K562 (cell line): ENCODE data around the gene TRIP6. TPM values are rescaled to one million over a fixed set of nuclear protein-coding genes. Genes with fewer than 3 reads are reported as not detected.

Experiments used
- CHD2 ChIP-seq: IDR thresholded peaks from 2 replicates; pipeline ENCODE4 v1.6.1; 2011; ENCODE audit warnings: low read depth, low read length
- ETV5 ChIP-seq: sonication (generic); formaldehyde crosslinking; IDR thresholded peaks from 2 replicates; pipeline ENCODE4 v1.4.0; 2020; ENCODE audit warnings: low read depth, mild to moderate bottlenecking, missing genetic modification reagents
- HDAC3 ChIP-seq: fragments of 450-650 bp; IDR thresholded peaks from 2 replicates; pipeline ENCODE4 v1.6.1; 2018; ENCODE audit warnings: borderline replicate concordance, mild to moderate bottlenecking, moderate library complexity; ENCODE audit not compliant: partially characterized antibody
- KLF13 ChIP-seq: fragments of 450-650 bp; IDR thresholded peaks from 2 replicates; pipeline ENCODE4 v1.6.1; 2016; ENCODE audit warnings: missing genetic modification characterization, low read depth, mild to moderate bottlenecking, missing compliant biosample characterization, moderate library complexity, borderline replicate concordance
- NBN ChIP-seq: fragments of 450-650 bp; IDR thresholded peaks from 2 replicates; pipeline ENCODE4 v1.6.1; 2016; ENCODE audit warnings: low read depth, mild to moderate bottlenecking
- NFE2 ChIP-seq: IDR thresholded peaks from 2 replicates; pipeline ENCODE4 v1.6.1; 2014; ENCODE audit warnings: antibody characterized with exemption, low read depth
- RB1 ChIP-seq: fragments of 450-650 bp; IDR thresholded peaks from 2 replicates; pipeline ENCODE4 v1.6.1; 2017; ENCODE audit warnings: low read depth, mild to moderate bottlenecking
- RCOR1 ChIP-seq, 2 experiments: IDR thresholded peaks; 2 replicates each; pipeline ENCODE4 v1.6.1; 2012; ENCODE audit warnings: low read depth in 2 of 2, low read length in 2 of 2, borderline replicate concordance in 1 of 2, improper control_type of control experiment in 1 of 2
- SIN3A ChIP-seq, 2 experiments: fragments of 150-350 bp in 1 of 2; IDR thresholded peaks; 2 replicates each; pipeline ENCODE4 v1.6.1; 2011 to 2016; ENCODE audit warnings: borderline replicate concordance in 2 of 2, low read depth in 2 of 2, low read length in 2 of 2, mild to moderate bottlenecking in 2 of 2, moderate library complexity in 2 of 2; ENCODE audit not compliant: control insufficient read depth in 1 of 2
- STAG1 ChIP-seq: sonication (generic); formaldehyde crosslinking; IDR thresholded peaks from 2 replicates; pipeline ENCODE4 v1.5.0; 2020; ENCODE audit warnings: missing genetic modification reagents, borderline replicate concordance
- THRA ChIP-seq: fragments of 450-650 bp; IDR thresholded peaks from 2 replicates; pipeline ENCODE4 v1.6.1; 2017; ENCODE audit warnings: mild to moderate bottlenecking, moderate library complexity
- ZBTB33 ChIP-seq: sonication (generic); formaldehyde crosslinking; IDR thresholded peaks from 2 replicates; pipeline ENCODE4 v1.8.1; 2023; ENCODE audit warnings: mild to moderate bottlenecking, missing genetic modification reagents
- ZNF143 ChIP-seq: sonication (generic); formaldehyde crosslinking; IDR thresholded peaks from 2 replicates; pipeline ENCODE4 v1.9.0; 2022; ENCODE audit warnings: mild to moderate bottlenecking, missing genetic modification reagents
- polyA plus RNA-seq, 8 experiments: library from polyadenylated mRNA; depleted of rRNA in 4 of 8; stranded (reverse) in 5 of 8; unstranded in 3 of 8; fragments of >200 nt; fragmentation: Nextera tagmentation in 2 of 8; fragmentation: Illumina TruSeq in 1 of 8; extraction: Ambion mirVana in 2 of 8; extraction: Trizol in 1 of 8; gene quantifications; 2 replicates each; pipeline versions ENCODE4 v1.2.1 to v1.2.3, GENCODE V29; 2011 to 2014; ENCODE audit warnings: inconsistent platforms in 1 of 8, missing spikeins in 1 of 8
- total RNA-seq, 7 experiments: library from RNA; depleted of rRNA in 6 of 7; stranded (reverse); fragments of >200 nt in 6 of 7; fragmentation: Illumina TruSeq in 2 of 7; extraction: Trizol in 2 of 7; gene quantifications; 2 replicates each; pipeline versions ENCODE4 v1.2.1 to v1.2.3, GENCODE V29; 2011 to 2021; ENCODE audit warnings: low replicate concordance in 1 of 7
- TF ChIP-seq, protein P1 (sequence below): fragments of 250-450 bp; sonication (Bioruptor Pico); IDR thresholded peaks from 2 replicates; pipeline ENCODE4 v1.5.0; 2020; ENCODE audit warnings: mild to moderate bottlenecking, borderline replicate concordance
- TF ChIP-seq, protein P2 (sequence below): fragments of 150-350 bp; IDR thresholded peaks from 2 replicates; pipeline ENCODE4 v1.6.1; 2014; ENCODE audit warnings: low read depth, mild to moderate bottlenecking, low read length, borderline replicate concordance

The TRIP6 gene
- total and polyA plus RNA-seq, 9 of the 15 experiments (the other 6 are each of a cell fraction or from before 2014, with no cell fraction given): 5.9 to 141 (median 54.0) TPM

- no peak for TF ChIP-seq RCOR1 (IDR thresholded peaks at IDR 0.05; ENCODE audit: borderline replicate concordance in 1 of 2, low read depth in 2 of 2, low read length in 2 of 2)
- TF ChIP-seq RB1: no peak
- TF ChIP-seq, protein P1, sequence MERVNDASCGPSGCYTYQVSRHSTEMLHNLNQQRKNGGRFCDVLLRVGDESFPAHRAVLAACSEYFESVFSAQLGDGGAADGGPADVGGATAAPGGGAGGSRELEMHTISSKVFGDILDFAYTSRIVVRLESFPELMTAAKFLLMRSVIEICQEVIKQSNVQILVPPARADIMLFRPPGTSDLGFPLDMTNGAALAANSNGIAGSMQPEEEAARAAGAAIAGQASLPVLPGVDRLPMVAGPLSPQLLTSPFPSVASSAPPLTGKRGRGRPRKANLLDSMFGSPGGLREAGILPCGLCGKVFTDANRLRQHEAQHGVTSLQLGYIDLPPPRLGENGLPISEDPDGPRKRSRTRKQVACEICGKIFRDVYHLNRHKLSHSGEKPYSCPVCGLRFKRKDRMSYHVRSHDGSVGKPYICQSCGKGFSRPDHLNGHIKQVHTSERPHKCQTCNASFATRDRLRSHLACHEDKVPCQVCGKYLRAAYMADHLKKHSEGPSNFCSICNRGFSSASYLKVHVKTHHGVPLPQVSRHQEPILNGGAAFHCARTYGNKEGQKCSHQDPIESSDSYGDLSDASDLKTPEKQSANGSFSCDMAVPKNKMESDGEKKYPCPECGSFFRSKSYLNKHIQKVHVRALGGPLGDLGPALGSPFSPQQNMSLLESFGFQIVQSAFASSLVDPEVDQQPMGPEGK (CRISPR knock-in tag): no peak
- no peak for TF ChIP-seq ETV5 (CRISPR knock-in tag)
- no peak for TF ChIP-seq ZNF143
- TF ChIP-seq, protein P2, sequence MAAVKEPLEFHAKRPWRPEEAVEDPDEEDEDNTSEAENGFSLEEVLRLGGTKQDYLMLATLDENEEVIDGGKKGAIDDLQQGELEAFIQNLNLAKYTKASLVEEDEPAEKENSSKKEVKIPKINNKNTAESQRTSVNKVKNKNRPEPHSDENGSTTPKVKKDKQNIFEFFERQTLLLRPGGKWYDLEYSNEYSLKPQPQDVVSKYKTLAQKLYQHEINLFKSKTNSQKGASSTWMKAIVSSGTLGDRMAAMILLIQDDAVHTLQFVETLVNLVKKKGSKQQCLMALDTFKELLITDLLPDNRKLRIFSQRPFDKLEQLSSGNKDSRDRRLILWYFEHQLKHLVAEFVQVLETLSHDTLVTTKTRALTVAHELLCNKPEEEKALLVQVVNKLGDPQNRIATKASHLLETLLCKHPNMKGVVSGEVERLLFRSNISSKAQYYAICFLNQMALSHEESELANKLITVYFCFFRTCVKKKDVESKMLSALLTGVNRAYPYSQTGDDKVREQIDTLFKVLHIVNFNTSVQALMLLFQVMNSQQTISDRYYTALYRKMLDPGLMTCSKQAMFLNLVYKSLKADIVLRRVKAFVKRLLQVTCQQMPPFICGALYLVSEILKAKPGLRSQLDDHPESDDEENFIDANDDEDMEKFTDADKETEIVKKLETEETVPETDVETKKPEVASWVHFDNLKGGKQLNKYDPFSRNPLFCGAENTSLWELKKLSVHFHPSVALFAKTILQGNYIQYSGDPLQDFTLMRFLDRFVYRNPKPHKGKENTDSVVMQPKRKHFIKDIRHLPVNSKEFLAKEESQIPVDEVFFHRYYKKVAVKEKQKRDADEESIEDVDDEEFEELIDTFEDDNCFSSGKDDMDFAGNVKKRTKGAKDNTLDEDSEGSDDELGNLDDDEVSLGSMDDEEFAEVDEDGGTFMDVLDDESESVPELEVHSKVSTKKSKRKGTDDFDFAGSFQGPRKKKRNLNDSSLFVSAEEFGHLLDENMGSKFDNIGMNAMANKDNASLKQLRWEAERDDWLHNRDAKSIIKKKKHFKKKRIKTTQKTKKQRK: no peak
- no peak for TF ChIP-seq HDAC3
- TF ChIP-seq NFE2: no peak
- no peak for TF ChIP-seq THRA
- TF ChIP-seq CHD2: no peak
- no peak for TF ChIP-seq SIN3A (IDR thresholded peaks at IDR 0.05; ENCODE audit: borderline replicate concordance in 2 of 2, control insufficient read depth in 1 of 2, low read depth in 2 of 2, low read length in 2 of 2)
- TF ChIP-seq NBN: no peak
- TF ChIP-seq KLF13 (tag): no peak
- TF ChIP-seq ZBTB33: no peak
- no peak for TF ChIP-seq STAG1 (CRISPR knock-in tag)
Observed at GRCh38 chr7:100835903-100836811, 31.0 kb upstream of the TRIP6 start (continued).
